Fibroblast of the aortic adventitia (primary cell): ENCODE results near the gene SSR4. TPM values are rescaled to one million over a fixed set of nuclear protein-coding genes. Genes with fewer than 3 reads are reported as not detected.

Experiments
- DNase-seq: peaks from one replicate; pipeline ENCODE4 v3.0.0-alpha.2; 2010; ENCODE audit warnings: low read depth
- H3K4me3 ChIP-seq: 2 replicates; pipeline ENCODE4 v1.5.1; 2011; ENCODE audit warnings: low read depth, mild to moderate bottlenecking, control low read depth, low read length, moderate library complexity
- total RNA-seq: library from RNA; depleted of rRNA; stranded (reverse); fragments of >200 nt; gene quantifications from 2 replicates; pipeline ENCODE4 v1.2.3, GENCODE V29; 2012; ENCODE audit warnings: low replicate concordance
- TF ChIP-seq, protein P1 (sequence below): IDR thresholded peaks from 2 replicates; pipeline ENCODE4 v1.5.1; 2011; ENCODE audit warnings: mild to moderate bottlenecking, low read length, control low read depth, inconsistent platforms; ENCODE audit not compliant: insufficient read depth

The SSR4 gene
- total RNA-seq, 1 donor, result 186 TPM

DNA sequence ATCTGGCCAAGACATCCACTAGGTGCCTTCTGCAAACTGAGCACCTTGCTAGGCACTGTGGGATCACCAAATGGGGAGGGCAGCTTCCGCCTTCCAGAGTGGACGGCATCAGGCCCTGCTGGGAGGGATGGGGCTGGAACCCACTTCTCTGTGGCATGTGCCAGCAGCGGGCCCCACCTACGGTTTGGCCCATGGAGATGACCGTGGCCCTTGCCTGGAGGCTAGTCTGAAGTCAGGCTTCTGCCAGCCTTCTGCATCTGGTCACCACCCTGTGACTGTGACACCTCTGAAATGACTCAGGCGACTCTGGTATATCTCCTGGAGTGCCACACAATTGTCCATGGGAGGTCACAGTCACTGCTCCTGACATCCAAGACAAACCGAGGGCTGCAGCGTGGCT, 7.2 kb downstream of the SSR4 start:
- no peak for DNase-seq
- H3K4me3 ChIP-seq, result no peak overlapping the region
- TF ChIP-seq, protein P1, sequence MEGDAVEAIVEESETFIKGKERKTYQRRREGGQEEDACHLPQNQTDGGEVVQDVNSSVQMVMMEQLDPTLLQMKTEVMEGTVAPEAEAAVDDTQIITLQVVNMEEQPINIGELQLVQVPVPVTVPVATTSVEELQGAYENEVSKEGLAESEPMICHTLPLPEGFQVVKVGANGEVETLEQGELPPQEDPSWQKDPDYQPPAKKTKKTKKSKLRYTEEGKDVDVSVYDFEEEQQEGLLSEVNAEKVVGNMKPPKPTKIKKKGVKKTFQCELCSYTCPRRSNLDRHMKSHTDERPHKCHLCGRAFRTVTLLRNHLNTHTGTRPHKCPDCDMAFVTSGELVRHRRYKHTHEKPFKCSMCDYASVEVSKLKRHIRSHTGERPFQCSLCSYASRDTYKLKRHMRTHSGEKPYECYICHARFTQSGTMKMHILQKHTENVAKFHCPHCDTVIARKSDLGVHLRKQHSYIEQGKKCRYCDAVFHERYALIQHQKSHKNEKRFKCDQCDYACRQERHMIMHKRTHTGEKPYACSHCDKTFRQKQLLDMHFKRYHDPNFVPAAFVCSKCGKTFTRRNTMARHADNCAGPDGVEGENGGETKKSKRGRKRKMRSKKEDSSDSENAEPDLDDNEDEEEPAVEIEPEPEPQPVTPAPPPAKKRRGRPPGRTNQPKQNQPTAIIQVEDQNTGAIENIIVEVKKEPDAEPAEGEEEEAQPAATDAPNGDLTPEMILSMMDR, result no peak

DNA sequence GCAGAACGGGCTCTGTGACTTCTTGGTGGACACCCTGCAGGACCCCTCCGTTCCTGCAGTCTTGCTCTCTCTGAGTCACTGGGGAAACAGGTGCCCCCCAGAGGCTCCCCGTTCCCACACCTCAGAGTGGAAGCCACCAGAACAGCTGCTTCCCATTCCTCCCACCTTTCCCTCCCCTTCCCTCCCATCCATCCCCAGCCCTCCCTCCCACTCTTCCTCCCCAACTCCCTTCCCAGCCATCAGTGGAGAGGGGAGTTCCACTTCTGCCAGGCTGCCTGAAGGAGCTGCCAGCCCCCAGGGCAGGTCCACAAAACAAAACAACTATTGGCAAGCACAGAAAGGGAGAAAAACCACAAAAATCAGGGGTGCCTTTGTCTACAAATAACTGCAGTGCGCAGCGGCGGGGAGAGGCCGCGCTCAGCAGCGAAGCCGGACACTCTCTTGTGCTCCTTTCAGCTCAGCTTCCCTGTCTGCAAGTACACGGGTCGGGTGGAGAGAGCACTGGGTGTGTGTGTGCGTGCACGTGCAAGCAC, 8.1 kb downstream of the SSR4 start:
- H3K4me3 ChIP-seq, result no peak overlapping the region
- DNase-seq, result no peak

DNA sequence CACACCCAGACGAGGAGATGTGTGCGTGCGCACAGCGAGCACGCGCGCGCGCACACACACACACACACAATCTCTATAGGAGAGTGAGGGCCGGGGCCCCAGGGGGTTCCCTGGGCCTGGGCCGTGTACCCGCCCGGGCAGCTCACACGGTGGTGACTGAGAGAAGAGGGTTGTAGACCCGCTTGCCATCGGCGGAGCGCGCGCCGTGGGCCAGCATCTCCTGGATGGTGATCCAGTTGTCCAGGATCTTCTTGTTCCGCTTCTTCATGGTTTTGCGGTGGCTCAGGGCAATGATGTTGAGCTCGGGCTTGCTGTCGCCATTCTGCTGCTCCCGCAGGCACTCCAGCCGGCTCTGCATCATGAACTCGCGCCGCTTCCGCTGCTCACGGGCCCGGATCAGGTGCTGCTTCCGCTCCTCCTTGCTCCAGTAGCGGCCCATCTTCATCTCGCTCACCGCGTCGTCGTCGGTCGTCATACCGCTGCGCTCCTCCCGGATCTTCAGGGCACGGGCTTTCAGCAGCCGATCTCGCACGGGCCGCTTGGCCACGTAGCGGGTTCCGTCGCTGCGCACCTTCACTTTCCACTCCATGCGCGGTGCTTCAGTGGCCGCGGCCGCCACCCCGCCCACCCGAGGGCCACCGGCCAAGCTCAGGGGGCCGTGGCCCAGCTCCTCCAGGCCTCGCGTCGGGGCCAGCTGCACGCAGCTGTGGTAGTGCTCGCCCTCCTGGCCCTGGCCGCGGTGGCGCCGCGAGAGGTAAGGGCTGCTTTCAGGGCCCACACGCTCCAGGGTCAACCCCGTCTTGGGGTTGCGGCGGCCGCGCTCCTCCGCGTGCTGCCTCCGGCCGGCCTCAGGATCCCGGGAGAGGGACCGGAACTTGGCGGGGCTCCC, 9.0 kb downstream of the SSR4 start:
- DNase-seq, result no peak
- H3K4me3 ChIP-seq, result no peak overlapping the region

More for the DNA sequence above, 8.1 kb downstream of the SSR4 start:
- TF ChIP-seq, protein P1, result no peak

DNA sequence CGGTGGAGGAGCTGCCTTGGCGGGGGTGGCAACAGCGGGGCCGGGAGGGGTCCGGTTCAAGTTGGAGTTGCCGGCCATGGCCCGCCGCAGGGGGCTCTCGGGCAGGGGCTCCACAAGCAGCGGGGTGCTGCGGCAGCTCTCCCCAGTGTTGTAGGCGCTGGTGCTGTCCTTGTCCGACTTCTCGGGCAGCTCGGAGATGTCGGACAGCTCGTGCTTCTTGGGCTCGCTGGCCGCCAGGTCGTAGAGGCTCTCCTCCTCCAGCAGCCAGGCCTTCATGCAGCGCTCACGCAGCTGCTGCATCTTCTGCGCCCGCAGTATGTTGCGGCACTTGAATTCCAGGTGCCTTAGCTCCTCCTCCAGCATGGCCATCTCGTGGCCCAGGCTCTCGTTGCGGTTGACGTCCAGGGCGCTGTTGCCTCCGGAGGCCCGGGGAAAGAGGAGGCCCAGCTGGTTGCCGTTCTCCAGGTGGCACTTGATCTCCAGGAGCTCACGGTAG, 9.7 kb downstream of the SSR4 start:
- DNase-seq, result no peak
- no peak overlapping the region for H3K4me3 ChIP-seq
- TF ChIP-seq, protein P1, result no peak

More for the DNA sequence above, 9.0 kb downstream of the SSR4 start:
- TF ChIP-seq, protein P1, result no peak

DNA sequence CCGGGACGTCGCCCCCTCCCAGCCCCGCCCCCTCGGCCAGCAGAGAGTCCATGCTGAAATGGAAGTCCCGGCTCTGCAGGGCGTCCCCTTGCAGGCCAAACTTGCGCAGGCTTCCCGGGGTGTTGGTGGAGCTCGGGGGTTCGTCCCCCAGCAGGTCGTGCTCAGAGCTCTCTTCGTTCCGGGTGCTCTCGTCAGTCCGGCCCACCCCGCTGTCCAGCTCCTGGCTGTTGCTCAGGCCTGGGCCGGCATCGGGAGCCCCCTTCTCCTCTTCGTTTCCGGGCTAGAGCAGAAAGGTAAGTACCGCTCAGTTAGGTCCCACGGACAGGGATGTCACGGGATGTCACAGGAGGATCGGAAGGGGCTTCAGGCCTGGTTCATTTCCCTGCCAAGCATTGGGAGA, 10.2 kb downstream of the SSR4 start:
- H3K4me3 ChIP-seq, result no peak overlapping the region
- DNase-seq, result no peak
- TF ChIP-seq, protein P1, result no peak

DNA sequence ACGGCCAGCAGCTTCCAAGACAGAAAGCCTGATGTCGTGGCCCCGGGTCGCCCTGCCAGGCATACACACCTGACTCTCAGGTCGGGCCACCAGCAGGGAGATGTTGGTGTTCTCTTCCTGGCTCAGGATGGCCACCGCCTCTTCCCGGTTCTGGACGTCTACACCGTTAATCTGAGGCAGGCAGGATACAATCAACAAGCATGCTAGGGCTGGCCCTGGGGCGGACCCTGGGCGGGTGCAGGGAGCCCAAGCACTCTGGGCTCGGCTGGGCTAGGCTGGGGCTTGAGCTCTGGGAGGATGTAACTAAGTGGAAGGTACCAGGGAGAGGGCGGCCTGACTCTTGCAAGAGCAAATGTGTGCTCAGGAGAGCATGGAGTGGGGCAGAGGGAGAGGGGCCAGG, 11.0 kb downstream of the SSR4 start:
- H3K4me3 ChIP-seq, result no peak overlapping the region
- TF ChIP-seq, protein P1, result no peak
- no peak for DNase-seq
